OCI-LY1 (cell line): Measurements from ENCODE around the gene GDAP1L1.
A peak's percentile ranks its signal among the peaks of the same experiment; 100 is the strongest.

ENCODE experiments used
- H2AFZ ChIP-seq: fragments of 200-600 bp; sonication (generic), shearing (Covaris generic); 2 replicates; pipeline ENCODE4 v1.6.0; 2014; ENCODE audit warnings: antibody characterized with exemption, mild to moderate bottlenecking, low read length
- H3F3A ChIP-seq: fragments of 200-600 bp; sonication (generic), shearing (Covaris generic); 2 replicates; pipeline ENCODE4 v1.6.0; 2014; ENCODE audit warnings: mild to moderate bottlenecking, antibody characterized with exemption, low read length, moderate library complexity; ENCODE audit not compliant: insufficient read depth
- H3K27ac ChIP-seq: fragments of 200-600 bp; sonication (generic); 2 replicates; pipeline ENCODE4 v1.5.1; 2014; ENCODE audit warnings: low read length, mixed run types, mild to moderate bottlenecking, low read depth; ENCODE audit not compliant: poor library complexity, severe bottlenecking
- H3K27me3 ChIP-seq: fragments of 200-600 bp; sonication (generic); 2 replicates; pipeline ENCODE4 v1.6.0; 2014; ENCODE audit warnings: antibody characterized with exemption, mild to moderate bottlenecking, low read length, moderate library complexity; ENCODE audit not compliant: insufficient read depth
- H3K36me3 ChIP-seq: fragments of 200-600 bp; sonication (generic); 2 replicates; pipeline ENCODE4 v1.6.1; 2014; ENCODE audit warnings: mild to moderate bottlenecking, antibody characterized with exemption, low read length, moderate library complexity, mixed read lengths; ENCODE audit not compliant: insufficient read depth
- H3K4me1 ChIP-seq: fragments of 200-600 bp; sonication (generic); 2 replicates; pipeline ENCODE4 v1.5.1; 2014; ENCODE audit warnings: mild to moderate bottlenecking, low read length, moderate library complexity; ENCODE audit not compliant: insufficient read depth, severe bottlenecking
- H3K4me2 ChIP-seq: fragments of 200-600 bp; sonication (generic), shearing (Covaris generic); 2 replicates; pipeline ENCODE4 v1.6.1; 2014; ENCODE audit warnings: low read length
- H3K4me3 ChIP-seq: fragments of 200-600 bp; sonication (generic); 2 replicates; pipeline ENCODE4 v1.5.1; 2014; ENCODE audit warnings: low read length, low read depth, mild to moderate bottlenecking, mixed read lengths; ENCODE audit not compliant: poor library complexity, severe bottlenecking
- H3K79me2 ChIP-seq: fragments of 200-600 bp; shearing (Covaris generic); 2 replicates; pipeline ENCODE4 v1.6.1; 2016; ENCODE audit warnings: mixed run types, low read length, mixed read lengths; ENCODE audit not compliant: insufficient read depth
- H3K9ac ChIP-seq: fragments of 200-600 bp; sonication (generic), shearing (Covaris generic); 2 replicates; pipeline ENCODE4 v1.6.1; 2014; ENCODE audit warnings: mild to moderate bottlenecking, low read length, mixed read lengths
- H3K9me2 ChIP-seq: fragments of 200-600 bp; sonication (generic), shearing (Covaris generic); 2 replicates; pipeline ENCODE4 v1.6.1; 2014; ENCODE audit warnings: low read depth, mild to moderate bottlenecking, low read length, mixed read lengths
- H3K9me3 ChIP-seq: fragments of 200-600 bp; shearing (Covaris generic); 2 replicates; pipeline ENCODE4 v1.6.1; 2014; ENCODE audit warnings: low read length, mixed read lengths
- H4K20me1 ChIP-seq: fragments of 200-600 bp; sonication (generic), shearing (Covaris generic); 2 replicates; pipeline ENCODE4 v1.6.0; 2016; ENCODE audit warnings: mild to moderate bottlenecking, low read length; ENCODE audit not compliant: insufficient read depth
- CTCF ChIP-seq: fragments of 200-600 bp; sonication (generic), shearing (Covaris generic); IDR thresholded peaks from 2 replicates; pipeline ENCODE4 v1.5.1; 2017; ENCODE audit warnings: mild to moderate bottlenecking, antibody characterized with exemption, low read length, moderate library complexity, mixed read lengths
- EZH2 ChIP-seq: fragments of 200-600 bp; sonication (generic), shearing (Covaris generic); IDR thresholded peaks from 2 replicates; pipeline ENCODE4 v1.8.0; 2017; ENCODE audit warnings: borderline replicate concordance, mixed run types, mild to moderate bottlenecking, antibody characterized with exemption, low read length, moderate library complexity, mixed read lengths

The GDAP1L1 gene

GRCh38 chr20:44245977-44246376 lies 1.1 kb upstream of the GDAP1L1 start:
- no peaks in the 10 kb centered on the region for H3K9me2 ChIP-seq
- no peaks in the 10 kb centered on the region for H3K79me2 ChIP-seq
- H3K4me1 ChIP-seq = no peaks in the 10 kb centered on the region
- 0 out of 2 replicates have a peak, but pooled peaks cover 3% of the 10 kb centered on the region for H3K27me3 ChIP-seq
- no peak for TF ChIP-seq CTCF
- TF ChIP-seq EZH2 = no peak
- no peaks in the 10 kb centered on the region for H4K20me1 ChIP-seq
- no peak overlapping the region for H3K27ac ChIP-seq
- H3K9me3 ChIP-seq = no peaks in the 10 kb centered on the region
- no peak overlapping the region for H3K4me3 ChIP-seq
- no peak overlapping the region for H2AFZ ChIP-seq
- no peaks in the 10 kb centered on the region for H3F3A ChIP-seq
- H3K9ac ChIP-seq = no peak overlapping the region
- no peak overlapping the region for H3K4me2 ChIP-seq
- H3K36me3 ChIP-seq = no peaks in the 10 kb centered on the region

- H4K20me1 ChIP-seq = no peaks in the 10 kb centered on the region
Measured at GRCh38 chr20:44247586-44248409, 690 bp downstream of the GDAP1L1 start.

GRCh38 chr20:44248410-44248759 lies 1.3 kb downstream of the GDAP1L1 start:
- Histone ChIP-seq H3K27ac (no peak overlapping the region), H3K4me2 (no peak overlapping the region), H3F3A (no peaks in the 10 kb centered on the region), H3K27me3 (no peaks in the 10 kb centered on the region), H3K9ac (no peak overlapping the region), H3K36me3 (no peaks in the 10 kb centered on the region), H3K9me3 (no peaks in the 10 kb centered on the region), H3K4me1 (no peaks in the 10 kb centered on the region), H4K20me1 (no peaks in the 10 kb centered on the region), H3K79me2 (no peaks in the 10 kb centered on the region), H3K4me3 (no peak overlapping the region), H3K9me2 (no peaks in the 10 kb centered on the region), H2AFZ (no peak overlapping the region)
- no peak for TF ChIP-seq CTCF
- no peak for TF ChIP-seq EZH2

More at GRCh38 chr20:44247586-44248409, 690 bp downstream of the GDAP1L1 start:
- no peak overlapping the region for H3K4me3 ChIP-seq
- no peaks in the 10 kb centered on the region for H3K27me3 ChIP-seq
- no peak overlapping the region for H3K4me2 ChIP-seq
- H3K79me2 ChIP-seq = no peaks in the 10 kb centered on the region
- no peak overlapping the region for H3K27ac ChIP-seq
- H3K9ac ChIP-seq = no peak overlapping the region
- H3K4me1 ChIP-seq = no peaks in the 10 kb centered on the region
- no peaks in the 10 kb centered on the region for H3F3A ChIP-seq
- H2AFZ ChIP-seq = no peak overlapping the region
- no peaks in the 10 kb centered on the region for H3K9me2 ChIP-seq
- no peaks in the 10 kb centered on the region for H3K36me3 ChIP-seq
- TF ChIP-seq EZH2 = no peak
- peak; percentile 65 for TF ChIP-seq CTCF
- H3K9me3 ChIP-seq = no peaks in the 10 kb centered on the region
